ENCODE results near the gene NACC2.

DNA sequence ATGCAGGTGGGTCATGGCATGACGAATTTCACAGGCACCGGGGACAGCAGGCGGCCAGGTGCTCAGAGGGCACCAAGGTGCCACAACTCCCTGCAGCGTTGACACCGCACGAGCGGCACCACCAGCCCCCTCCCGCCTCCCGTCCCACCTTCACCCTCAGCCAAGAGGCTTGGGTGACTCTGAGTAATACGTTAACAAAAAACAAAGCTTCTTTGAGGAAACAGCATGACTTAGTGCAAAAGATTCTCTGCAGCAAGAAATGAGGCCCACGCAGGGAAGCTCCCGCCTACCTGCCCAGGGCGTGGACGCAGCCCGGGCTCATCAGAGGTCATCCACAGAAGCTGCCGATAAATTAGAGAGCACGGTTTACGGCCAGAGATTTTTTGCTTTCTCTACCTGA is 19.5 kb upstream of the NACC2 start:
- TF ChIP-seq CTCF (optimal IDR thresholded peaks at IDR 0.05 in 1 of 3, IDR thresholded peaks at IDR 0.05 in 1 of 3, conservative IDR thresholded peaks at IDR 0.05 in 1 of 3; ENCODE audit: extremely low read depth in 1 of 3, insufficient read depth in 2 of 3, low read length in 3 of 3) (no peak), EZH2 (IDR thresholded peaks at IDR 0.05; ENCODE audit: low read length) (no peak)
